Memory B cell (primary cell): ENCODE results near the gene PHACTR1.
A peak's percentile ranks its signal among the peaks of the same experiment; 100 is the strongest.
"Not testable (repeated sequence)": the region's sequence is repeated elsewhere in the genome, so short reads cannot be mapped to it uniquely, and the experiment has no call there.

ENCODE experiments used
- ATAC-seq: fragments of 150-1000 bp; cut with Tn5 transposase; 2 replicates; pipeline ENCODE4 v1.10.0; 2021; ENCODE audit warnings: low read depth, mild to moderate bottlenecking, moderate library complexity
- DNase-seq, 2 donors: peaks; one replicate each; pipeline ENCODE4 v3.0.0; 2022; ENCODE audit warnings: low spot score in 2 of 2
- H3K27ac Mint-ChIP-seq: one replicate; pipeline ENCODE4 v1.8.0; 2022; ENCODE audit warnings: mild to moderate bottlenecking, moderate library complexity, mixed read lengths
- H3K27me3 Mint-ChIP-seq: one replicate; pipeline ENCODE4 v1.8.0; 2022; ENCODE audit warnings: mixed read lengths
- H3K36me3 Mint-ChIP-seq: one replicate; pipeline ENCODE4 v1.8.0; 2022; ENCODE audit warnings: mild to moderate bottlenecking, mixed read lengths
- H3K4me1 Mint-ChIP-seq: one replicate; pipeline ENCODE4 v1.8.0; 2022; ENCODE audit warnings: mixed read lengths
- H3K4me3 Mint-ChIP-seq: one replicate; pipeline ENCODE4 v1.8.0; 2022; ENCODE audit warnings: mild to moderate bottlenecking, moderate library complexity, mixed read lengths
- H3K9me3 Mint-ChIP-seq: one replicate; pipeline ENCODE4 v1.8.0; 2022; ENCODE audit warnings: mixed read lengths

The PHACTR1 gene

DNA sequence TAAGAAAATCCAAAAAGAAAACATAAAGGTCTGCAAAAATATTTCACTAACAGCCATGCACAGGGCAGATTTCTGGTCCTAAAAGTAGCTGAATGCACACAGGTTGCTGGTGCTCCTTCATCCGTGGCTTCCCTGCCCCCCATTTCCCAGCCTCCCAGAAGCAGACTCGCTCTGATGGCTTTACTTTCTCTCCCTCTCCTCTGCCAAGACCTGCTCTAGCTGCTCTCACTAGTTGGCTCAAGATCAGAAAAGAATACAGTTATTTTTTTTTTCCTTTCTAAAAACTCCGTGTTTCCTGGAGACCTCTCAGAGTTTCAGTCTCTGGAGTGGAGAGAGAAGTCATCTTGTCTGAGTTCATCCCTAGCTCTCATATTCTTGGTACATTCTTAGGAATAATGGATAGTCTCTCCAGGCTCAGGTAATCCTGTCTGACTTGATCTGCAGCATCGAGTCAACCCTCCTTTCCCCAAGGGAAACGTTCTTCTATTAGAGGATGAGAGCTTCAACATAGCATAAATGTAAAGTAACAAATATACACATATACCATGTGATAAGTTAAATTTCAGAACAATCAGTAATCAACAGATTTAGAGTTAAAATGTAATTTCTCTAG lies 397.5 kb downstream of the PHACTR1 start:
- peaks cover 5% of the 10 kb centered on the region for H3K36me3 Mint-ChIP-seq
- H3K9me3 Mint-ChIP-seq: peaks cover 15% of the 10 kb centered on the region
- no peak for DNase-seq
- peaks cover 4% of the 10 kb centered on the region for H3K4me1 Mint-ChIP-seq
- H3K4me3 Mint-ChIP-seq: no peak overlapping the region
- peaks cover 19% of the 10 kb centered on the region for H3K27me3 Mint-ChIP-seq
- H3K27ac Mint-ChIP-seq: no peak overlapping the region
- ATAC-seq: no peak

DNA sequence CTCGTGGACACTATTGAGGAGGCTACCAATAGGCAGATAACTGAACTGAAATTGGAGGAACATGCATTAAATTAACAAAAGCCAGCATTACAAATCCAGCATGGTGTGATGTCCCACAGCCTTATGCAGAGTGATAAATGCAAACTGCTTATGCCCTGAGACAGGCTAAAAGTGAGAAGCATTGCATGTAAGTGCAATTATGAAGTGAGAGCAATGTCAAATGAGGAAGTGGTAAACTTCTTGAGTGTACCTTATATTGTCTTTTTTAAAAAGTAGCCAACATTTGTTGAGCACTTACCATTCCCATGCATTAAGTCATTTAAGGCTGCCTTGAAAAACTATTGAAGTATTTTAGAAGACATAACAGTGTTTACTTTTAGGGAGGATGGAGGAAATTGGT lies 399.6 kb downstream of the PHACTR1 start:
- no peak for DNase-seq
- H3K4me3 Mint-ChIP-seq: no peak overlapping the region
- peaks cover 19% of the 10 kb centered on the region for H3K27me3 Mint-ChIP-seq
- no peaks in the 10 kb centered on the region for H3K36me3 Mint-ChIP-seq
- H3K9me3 Mint-ChIP-seq: peaks cover 6% of the 10 kb centered on the region
- peak; percentile 55 for ATAC-seq
- peaks cover 4% of the 10 kb centered on the region for H3K4me1 Mint-ChIP-seq
- H3K27ac Mint-ChIP-seq: no peak overlapping the region

DNA sequence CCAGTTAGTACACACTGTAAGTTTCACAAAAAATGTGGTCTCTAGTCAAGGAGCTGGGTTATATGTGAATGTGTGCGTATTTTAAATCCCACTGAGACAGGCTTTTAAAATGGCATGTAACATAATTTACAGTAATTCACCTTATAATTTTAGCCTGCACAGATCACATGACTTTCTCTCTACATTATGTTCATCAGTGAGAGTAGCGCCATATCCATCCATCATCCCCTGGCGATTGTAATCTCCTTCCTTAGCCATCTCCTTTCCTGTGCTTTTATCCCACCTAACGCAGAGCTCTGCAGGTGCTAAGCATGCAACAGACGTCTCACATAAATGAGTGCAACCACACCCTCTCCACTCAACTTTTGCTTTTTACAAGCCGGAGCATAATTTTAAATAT lies 401.0 kb downstream of the PHACTR1 start:
- Mint-ChIP-seq H3K27ac (no peak overlapping the region), H3K4me3 (no peak overlapping the region), H3K4me1 (peaks cover 4% of the 10 kb centered on the region), H3K27me3 (peaks cover 17% of the 10 kb centered on the region), H3K36me3 (no peaks in the 10 kb centered on the region), H3K9me3 (no peaks in the 10 kb centered on the region)
- ATAC-seq (no peak), DNase-seq (no peak)

DNA sequence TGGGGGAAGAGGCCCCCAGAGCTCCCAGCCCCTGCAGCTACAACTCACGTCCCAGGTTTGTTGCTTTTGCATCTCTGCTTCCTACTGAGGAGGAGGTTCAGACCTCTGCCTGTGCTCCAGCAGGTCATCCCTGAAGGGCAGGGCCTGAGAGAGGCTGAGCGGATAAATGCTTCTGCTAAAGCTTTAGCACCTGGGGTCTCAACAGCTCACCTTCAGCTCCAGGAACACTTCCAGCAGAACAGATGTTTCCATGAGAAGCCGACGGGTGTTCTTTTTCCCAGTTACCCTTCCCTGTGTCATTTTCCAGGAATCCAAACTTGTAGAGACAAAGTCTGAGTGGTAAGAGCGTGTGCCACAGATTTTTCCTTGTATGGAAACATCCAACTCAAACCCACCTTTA lies 403.0 kb downstream of the PHACTR1 start:
- peaks cover 17% of the 10 kb centered on the region for H3K27me3 Mint-ChIP-seq
- DNase-seq (no peak), ATAC-seq (no peak)
- H3K4me1 Mint-ChIP-seq: peaks cover 11% of the 10 kb centered on the region
- H3K36me3 Mint-ChIP-seq: no peaks in the 10 kb centered on the region
- H3K27ac Mint-ChIP-seq: no peak overlapping the region
- H3K4me3 Mint-ChIP-seq: no peak overlapping the region
- no peaks in the 10 kb centered on the region for H3K9me3 Mint-ChIP-seq

DNA sequence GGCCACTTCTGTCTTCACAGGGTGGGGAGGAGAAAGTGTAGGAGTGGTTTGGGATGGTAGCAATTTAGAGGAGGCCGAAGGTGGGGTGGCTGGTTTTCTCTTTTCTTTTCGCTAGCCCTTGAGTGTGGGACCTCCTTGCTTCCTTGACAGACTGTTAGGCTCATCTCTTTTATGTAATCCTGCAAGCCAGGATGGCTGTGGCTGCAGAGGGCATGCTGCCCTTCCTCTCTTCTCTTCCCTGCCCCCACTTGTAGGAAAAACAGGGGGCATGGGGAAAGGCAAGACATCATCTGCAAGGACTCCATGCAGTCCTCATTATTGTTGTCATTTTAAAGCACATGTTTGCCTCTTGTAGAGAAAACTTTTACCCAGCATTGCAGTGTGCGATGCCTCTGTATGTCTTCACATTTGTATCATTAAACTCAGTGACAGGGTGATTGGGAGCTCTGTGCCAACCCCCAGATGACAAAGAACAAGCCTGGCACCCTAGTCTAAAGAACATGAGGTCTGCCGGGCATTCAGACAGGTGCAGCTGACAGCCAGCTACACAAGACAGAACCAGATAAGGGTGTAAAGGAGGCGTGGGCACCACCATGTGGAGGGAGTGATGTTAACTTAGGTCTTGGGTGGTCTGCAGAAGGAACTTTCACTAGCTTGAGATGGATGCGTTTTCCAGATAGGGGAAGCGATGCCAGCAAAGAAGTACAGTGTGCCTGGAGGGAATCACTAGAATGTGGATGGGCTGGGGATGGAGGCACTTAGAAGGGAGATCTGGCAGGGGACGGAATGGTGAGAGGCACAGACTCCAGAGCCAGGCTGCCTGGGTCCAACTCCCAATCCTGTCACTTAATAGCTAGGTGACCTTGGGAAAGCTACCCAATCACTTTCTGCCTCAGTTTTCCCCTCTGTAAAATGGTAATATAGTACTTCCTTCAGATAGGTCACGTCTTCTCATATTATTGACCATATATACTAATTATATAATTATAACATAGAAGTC lies 404.2 kb downstream of the PHACTR1 start:
- H3K27me3 Mint-ChIP-seq: peaks cover 17% of the 10 kb centered on the region
- no peak for ATAC-seq

DNA sequence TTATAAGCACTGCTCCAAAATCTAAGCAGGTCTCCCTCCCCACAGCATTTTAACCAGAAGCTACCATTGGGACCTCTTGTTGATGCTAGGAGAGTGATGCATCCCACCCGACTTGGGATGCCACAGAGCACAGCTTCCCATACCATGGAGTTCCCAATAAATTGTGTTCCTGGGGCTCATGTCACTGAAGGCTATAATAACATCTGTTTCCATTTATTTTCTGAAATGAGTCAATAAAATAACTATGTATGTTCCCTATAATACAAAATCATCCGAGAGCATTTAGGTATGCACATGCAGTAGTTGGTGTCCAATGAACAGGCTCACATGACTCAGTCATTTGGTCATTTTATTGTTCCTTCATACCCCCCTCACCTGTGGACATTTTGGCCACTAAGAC lies 407.6 kb downstream of the PHACTR1 start:
- DNase-seq: no peak

More for the DNA sequence above, 404.2 kb downstream of the PHACTR1 start:
- Mint-ChIP-seq H3K4me1 (peaks cover 11% of the 10 kb centered on the region), H3K9me3 (no peaks in the 10 kb centered on the region), H3K36me3 (no peaks in the 10 kb centered on the region), H3K4me3 (no peak overlapping the region), H3K27ac (no peak overlapping the region)
- DNase-seq: no peak

DNA sequence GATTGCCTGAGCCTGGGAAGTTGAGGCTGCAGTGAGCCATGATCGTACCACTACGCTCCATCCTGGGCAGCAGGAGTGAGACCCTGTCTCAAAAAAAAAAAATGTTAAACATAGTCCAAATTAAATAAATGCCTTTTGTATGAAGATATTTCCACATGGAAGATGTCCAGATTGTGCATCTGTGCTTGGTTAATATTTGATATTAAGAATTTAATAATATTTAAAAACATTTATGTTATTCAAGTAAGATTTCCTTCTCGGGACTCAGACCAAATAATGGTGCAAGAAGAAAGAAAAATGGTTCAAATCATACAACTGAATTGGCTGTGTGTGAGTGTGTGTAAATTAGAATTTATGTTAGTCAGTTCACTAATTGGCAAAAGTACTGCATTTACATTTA lies 409.3 kb downstream of the PHACTR1 start:
- H3K4me1 Mint-ChIP-seq: peaks cover 7% of the 10 kb centered on the region
- ATAC-seq: no peak

More for the DNA sequence above, 407.6 kb downstream of the PHACTR1 start:
- H3K36me3 Mint-ChIP-seq: no peaks in the 10 kb centered on the region
- ATAC-seq: no peak
- H3K27me3 Mint-ChIP-seq: peaks cover 15% of the 10 kb centered on the region
- H3K27ac Mint-ChIP-seq: no peak overlapping the region
- H3K4me3 Mint-ChIP-seq: no peak overlapping the region
- peaks cover 4% of the 10 kb centered on the region for H3K9me3 Mint-ChIP-seq
- peaks cover 7% of the 10 kb centered on the region for H3K4me1 Mint-ChIP-seq

DNA sequence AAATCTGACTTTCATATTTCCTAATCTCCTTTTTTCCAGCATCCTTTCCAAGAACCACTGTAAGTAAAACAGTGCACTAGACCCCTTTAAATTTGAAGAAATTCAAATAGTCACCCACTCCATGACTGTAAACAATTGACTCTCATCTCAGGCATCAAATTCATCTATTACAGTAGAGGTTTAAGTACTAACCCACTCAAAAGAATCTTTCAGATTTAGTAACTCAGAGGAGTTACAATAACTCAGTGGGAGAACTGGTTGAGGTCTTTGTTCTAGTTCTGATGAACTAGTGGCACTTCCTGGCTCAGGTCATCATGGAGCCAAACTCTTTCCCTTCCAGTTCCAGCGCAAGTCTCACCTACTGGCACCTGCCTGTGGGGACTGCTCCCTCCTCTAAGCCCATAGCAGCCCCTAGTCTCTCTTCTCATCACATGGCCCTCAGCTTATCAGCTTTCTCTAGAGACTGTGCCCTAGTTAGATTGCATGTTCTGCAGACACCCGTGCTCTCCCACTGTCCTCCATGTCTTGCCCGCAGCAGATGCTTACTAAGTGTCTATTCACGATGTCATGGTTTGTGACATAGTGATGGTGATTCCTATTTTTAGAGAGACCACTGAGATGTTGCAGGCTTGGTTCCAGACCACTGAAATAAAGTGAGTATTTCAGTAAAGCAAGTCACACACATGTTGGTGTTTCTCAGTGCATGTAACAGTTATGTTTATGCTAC lies 415.5 kb downstream of the PHACTR1 start:
- Mint-ChIP-seq H3K27ac (no peak overlapping the region), H3K9me3 (peaks cover 2% of the 10 kb centered on the region), H3K4me1 (no peaks in the 10 kb centered on the region), H3K4me3 (no peak overlapping the region), H3K36me3 (no peaks in the 10 kb centered on the region), H3K27me3 (peaks cover 5% of the 10 kb centered on the region)
- ATAC-seq (no peak), DNase-seq (no peak)

More for the DNA sequence above, 409.3 kb downstream of the PHACTR1 start:
- peaks cover 4% of the 10 kb centered on the region for H3K9me3 Mint-ChIP-seq
- H3K27ac Mint-ChIP-seq: no peak overlapping the region
- no peak overlapping the region for H3K4me3 Mint-ChIP-seq
- H3K36me3 Mint-ChIP-seq: no peaks in the 10 kb centered on the region
- no peak for DNase-seq
- H3K27me3 Mint-ChIP-seq: peaks cover 15% of the 10 kb centered on the region

DNA sequence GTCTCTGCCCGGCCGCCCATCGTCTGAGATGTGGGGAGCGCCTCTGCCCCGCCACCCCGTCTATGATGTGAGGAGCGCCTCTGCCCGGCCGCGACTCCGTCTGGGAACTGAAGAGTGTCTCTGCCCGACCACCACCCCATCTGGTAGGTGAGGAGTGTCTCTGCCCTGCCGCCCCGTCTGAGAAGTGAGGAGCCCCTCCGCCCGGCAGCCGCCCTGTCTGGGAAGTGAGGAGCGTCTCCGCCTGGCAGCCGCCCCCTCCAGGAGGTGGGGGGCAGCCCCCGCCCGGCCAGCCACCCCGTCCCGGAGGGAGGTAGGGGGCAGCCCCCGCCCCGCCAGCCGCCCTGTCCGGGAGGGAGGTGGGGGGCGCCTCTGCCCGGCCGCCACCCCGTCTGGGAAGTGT lies 417.3 kb downstream of the PHACTR1 start:
- not testable (repeated sequence) for H3K9me3 Mint-ChIP-seq, H3K27ac Mint-ChIP-seq

DNA sequence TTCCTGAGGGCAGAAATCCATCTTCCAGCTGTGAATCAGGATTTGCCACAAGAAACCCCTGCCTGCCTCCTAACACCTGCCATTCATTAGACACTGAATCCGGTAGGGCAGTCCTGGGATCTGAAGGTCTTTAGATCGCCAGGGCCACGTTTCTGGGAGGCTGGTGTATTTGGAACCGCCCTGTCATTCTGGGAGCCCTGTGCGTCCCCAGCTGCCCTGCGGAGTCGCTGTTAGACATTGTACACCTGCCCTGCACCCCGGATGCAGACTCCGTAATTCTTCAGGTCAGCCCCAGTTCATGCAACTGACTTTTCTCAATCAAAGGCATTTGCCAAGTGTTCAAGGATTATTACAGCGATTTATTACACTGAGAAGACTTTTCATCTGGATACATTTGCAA lies 418.6 kb downstream of the PHACTR1 start:
- no peak overlapping the region for H3K4me3 Mint-ChIP-seq
- no peaks in the 10 kb centered on the region for H3K4me1 Mint-ChIP-seq
- DNase-seq (no peak), ATAC-seq (no peak)
- H3K27me3 Mint-ChIP-seq: peaks cover 3% of the 10 kb centered on the region
- H3K36me3 Mint-ChIP-seq: no peaks in the 10 kb centered on the region
- H3K27ac Mint-ChIP-seq: no peak overlapping the region
- H3K9me3 Mint-ChIP-seq: no peaks in the 10 kb centered on the region

More for the DNA sequence above, 417.3 kb downstream of the PHACTR1 start:
- not testable (repeated sequence) for H3K4me1 Mint-ChIP-seq, H3K27me3 Mint-ChIP-seq, H3K4me3 Mint-ChIP-seq, H3K36me3 Mint-ChIP-seq, DNase-seq, ATAC-seq

DNA sequence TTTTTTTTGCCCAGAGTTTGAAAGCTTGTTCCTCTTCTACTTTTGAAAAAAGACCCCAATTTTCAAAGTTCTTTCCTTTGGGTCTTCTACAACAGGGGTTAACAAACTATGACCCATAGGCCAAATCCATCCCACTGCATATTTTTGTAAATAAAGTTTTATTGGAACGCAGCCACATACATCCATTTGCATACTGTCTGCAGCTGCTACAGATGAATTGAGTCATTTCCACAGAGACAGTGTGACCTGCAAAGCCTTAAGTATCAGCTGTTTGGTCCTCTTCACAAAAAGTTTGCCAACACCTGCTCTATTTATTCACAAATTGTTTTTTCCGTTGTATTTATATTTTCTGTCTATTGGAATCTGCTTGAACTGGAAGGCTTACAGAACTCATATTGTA lies 422.6 kb downstream of the PHACTR1 start:
- Mint-ChIP-seq H3K27me3 (no peaks in the 10 kb centered on the region), H3K36me3 (no peaks in the 10 kb centered on the region), H3K9me3 (no peaks in the 10 kb centered on the region), H3K27ac (no peak overlapping the region), H3K4me1 (peaks cover 2% of the 10 kb centered on the region), H3K4me3 (no peak overlapping the region)
- DNase-seq: no peak
- ATAC-seq: no peak

DNA sequence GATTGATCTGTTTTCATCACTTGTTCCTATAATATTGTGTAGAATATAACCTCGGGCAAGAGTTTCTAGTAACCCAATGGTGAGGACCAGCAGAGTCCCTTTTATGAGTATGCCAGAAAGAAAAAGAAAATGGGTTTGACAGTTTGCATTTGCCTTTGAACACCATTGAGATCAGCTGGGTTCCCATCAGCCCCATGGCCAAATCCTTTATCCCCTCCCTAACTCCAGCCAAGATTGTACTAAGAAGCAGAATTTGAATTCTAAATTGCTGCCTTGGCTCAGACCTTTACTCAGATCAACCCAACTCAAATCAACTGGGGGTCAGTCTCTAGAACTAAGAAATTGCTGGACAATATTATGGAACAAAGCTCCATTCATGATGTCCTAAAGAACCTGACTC lies 424.4 kb downstream of the PHACTR1 start:
- Mint-ChIP-seq H3K36me3 (no peaks in the 10 kb centered on the region), H3K27me3 (no peaks in the 10 kb centered on the region)

DNA sequence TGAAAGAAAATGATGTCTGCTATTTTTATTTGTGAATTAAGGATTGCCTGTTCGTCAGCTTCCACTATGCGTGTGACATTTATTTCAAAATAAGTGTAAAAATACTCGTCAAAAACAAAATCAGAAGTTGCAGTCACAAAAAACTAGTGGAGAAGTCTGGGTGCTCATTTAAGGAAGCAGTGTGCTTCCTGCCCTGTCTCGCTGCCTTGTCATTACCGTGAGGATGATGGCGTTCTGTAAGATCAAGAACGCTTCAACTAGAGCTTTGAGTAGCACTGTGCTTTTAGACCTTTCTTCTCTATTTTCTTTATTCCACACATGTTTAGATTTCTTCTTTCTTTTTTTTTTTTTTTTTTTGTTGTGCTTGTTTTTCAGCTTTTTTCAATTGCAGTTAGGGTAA lies 424.8 kb downstream of the PHACTR1 start:
- Mint-ChIP-seq H3K4me3 (no peak overlapping the region), H3K27me3 (no peaks in the 10 kb centered on the region), H3K9me3 (no peaks in the 10 kb centered on the region), H3K27ac (no peak overlapping the region), H3K36me3 (no peaks in the 10 kb centered on the region), H3K4me1 (peaks cover 2% of the 10 kb centered on the region)
- ATAC-seq (no peak), DNase-seq (no peak)

More for the DNA sequence above, 424.4 kb downstream of the PHACTR1 start:
- H3K4me3 Mint-ChIP-seq: no peak overlapping the region
- ATAC-seq (no peak), DNase-seq (no peak)
- H3K27ac Mint-ChIP-seq: no peak overlapping the region
- H3K4me1 Mint-ChIP-seq: peaks cover 2% of the 10 kb centered on the region
- no peaks in the 10 kb centered on the region for H3K9me3 Mint-ChIP-seq

DNA sequence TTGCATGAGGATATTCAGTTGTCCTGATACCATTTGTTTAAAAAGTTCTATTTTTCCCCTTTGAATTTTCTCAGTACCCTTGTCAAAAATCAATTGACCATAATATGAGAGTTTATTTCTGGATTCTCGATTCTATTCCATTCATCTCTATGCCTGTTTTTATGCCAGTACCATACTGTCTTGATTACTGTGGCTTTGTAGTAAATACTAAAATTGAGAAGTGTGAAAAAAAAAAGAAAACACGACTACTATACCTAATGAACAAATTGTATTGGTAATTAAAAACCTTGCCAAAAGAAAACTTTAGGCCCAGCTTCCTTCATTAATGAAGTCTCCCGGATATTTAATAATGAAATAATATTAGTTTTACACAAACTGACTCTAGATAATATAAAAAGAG lies 426.0 kb downstream of the PHACTR1 start:
- Mint-ChIP-seq H3K9me3 (no peaks in the 10 kb centered on the region), H3K27ac (no peak overlapping the region), H3K4me1 (peaks cover 2% of the 10 kb centered on the region), H3K4me3 (no peak overlapping the region), H3K27me3 (no peaks in the 10 kb centered on the region), H3K36me3 (no peaks in the 10 kb centered on the region)
- DNase-seq: no peak
- ATAC-seq: no peak
